Stimulated activated naive CD8-positive, alpha-beta T cell treated with anti-CD3 and anti-CD28 coated beads, Interleukin-15, amount 100 ng/mL, for 72 hours (primary cell): ENCODE data around the gene THG1L.

ENCODE experiments used
- ATAC-seq: fragments of 150-1000 bp; cut with Tn5 transposase; 2 replicates; pipeline ENCODE4 v1.10.0; 2021; ENCODE audit warnings: mild to moderate bottlenecking, moderate library complexity
- DNase-seq, 2 donors: peaks; one replicate each; pipeline ENCODE4 v3.0.0; 2021 to 2022
- H3K27ac Mint-ChIP-seq, 2 donors: one replicate each; pipeline ENCODE4 v1.8.0; 2022; ENCODE audit warnings: mild to moderate bottlenecking in 2 of 2, mixed read lengths in 2 of 2, moderate library complexity in 2 of 2
- H3K27me3 Mint-ChIP-seq: one replicate; pipeline ENCODE4 v1.8.0; 2022; ENCODE audit warnings: mixed read lengths
- H3K4me1 Mint-ChIP-seq: one replicate; pipeline ENCODE4 v1.8.0; 2022; ENCODE audit warnings: mild to moderate bottlenecking, mixed read lengths
- H3K4me3 Mint-ChIP-seq, 2 donors: one replicate each; pipeline ENCODE4 v1.8.0; 2022; ENCODE audit warnings: mild to moderate bottlenecking in 2 of 2, mixed read lengths in 2 of 2, moderate library complexity in 1 of 2
- H3K9me3 Mint-ChIP-seq, 2 donors: one replicate each; pipeline ENCODE4 v1.8.0; 2022; ENCODE audit warnings: mixed read lengths in 2 of 2

THG1L gene

GRCh38 chr5:157741131-157741530, 9.9 kb downstream of the THG1L start:
- no peak overlapping the region for H3K27ac Mint-ChIP-seq
- no peaks in the 10 kb centered on the region for H3K9me3 Mint-ChIP-seq
- H3K27me3 Mint-ChIP-seq, result no peaks in the 10 kb centered on the region
- no peak overlapping the region for H3K4me3 Mint-ChIP-seq
- H3K4me1 Mint-ChIP-seq, result peaks cover 26% of the 10 kb centered on the region
- DNase-seq (no peak), ATAC-seq (no peak)

- ATAC-seq, result peak; percentile 91
- H3K4me3 Mint-ChIP-seq, result peak within 1 kb of the TSS; percentile 81 to 97
- no peaks in the 10 kb centered on the region for H3K27me3 Mint-ChIP-seq
Observed at GRCh38 chr5:157743163-157744050, 12.2 kb downstream of the THG1L start, which contains the start of gene LSM11. TSS of gene LSM11 (plus strand) at chr5:157743712. CDS start at chr5:157743751, 39 bp downstream.

DNA sequence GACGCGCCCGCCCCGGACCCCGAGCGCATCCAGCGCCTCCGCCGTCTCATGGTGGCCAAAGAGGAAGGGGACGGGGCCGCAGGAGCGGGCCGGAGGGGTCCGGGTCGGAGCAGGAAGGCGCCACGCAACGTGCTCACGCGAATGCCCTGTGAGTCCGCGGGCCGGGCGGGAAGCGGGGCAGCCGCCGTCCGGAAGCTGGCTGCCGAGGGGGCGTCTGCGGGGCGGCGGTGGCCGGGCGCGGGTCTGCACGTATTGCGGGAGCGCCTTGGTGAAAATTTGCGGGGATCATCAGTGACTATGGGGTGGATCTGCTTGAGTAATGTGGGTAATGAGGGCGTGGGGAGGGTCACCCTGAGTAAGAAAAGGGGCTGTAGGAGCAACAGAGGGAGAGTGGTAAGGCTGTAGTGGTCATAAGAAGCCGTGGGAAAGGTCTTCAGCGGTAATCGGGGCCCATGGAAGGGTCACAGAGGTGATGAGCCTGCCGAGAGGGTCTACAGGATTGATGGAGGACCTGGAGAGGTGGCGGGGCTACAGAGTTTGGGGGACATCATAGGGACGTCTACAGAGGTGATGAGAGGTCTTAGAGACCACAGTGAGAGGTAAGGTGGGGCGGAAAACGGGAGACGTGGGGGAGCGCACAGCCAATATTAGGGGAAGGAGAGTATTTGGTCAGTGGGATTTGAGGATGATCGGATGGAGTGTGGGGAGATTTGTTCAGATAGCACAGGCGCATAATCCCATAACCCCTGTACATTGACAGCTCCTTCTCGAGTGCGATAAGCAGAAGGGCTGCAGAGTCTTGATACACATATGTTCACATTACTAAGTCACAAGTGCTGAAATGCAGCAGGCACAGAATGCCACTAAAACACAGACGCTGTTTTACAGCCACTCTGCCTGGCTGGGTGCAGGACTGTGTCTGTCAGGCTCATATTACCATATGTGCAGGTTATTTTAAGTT, 13.1 kb downstream of the THG1L start:
- H3K27ac Mint-ChIP-seq, result peak overlapping the region; percentile 77 to 93
- no peaks in the 10 kb centered on the region for H3K27me3 Mint-ChIP-seq
- H3K4me1 Mint-ChIP-seq, result peaks cover 52% of the 10 kb centered on the region
- no peaks in the 10 kb centered on the region for H3K9me3 Mint-ChIP-seq
- ATAC-seq (peak; percentile 55), DNase-seq (peak in 1 of 2 donors; percentile 40)
- peak overlapping the region; percentile 81 to 97 for H3K4me3 Mint-ChIP-seq

More at GRCh38 chr5:157743163-157744050, 12.2 kb downstream of the THG1L start, which contains the start of gene LSM11:
- Mint-ChIP-seq H3K27ac (peak within 1 kb of the TSS; percentile 77 to 93), H3K9me3 (no peaks in the 10 kb centered on the region), H3K4me1 (peaks cover 46% of the 10 kb centered on the region)
- DNase-seq, result peak; percentile 90 to 95

DNA sequence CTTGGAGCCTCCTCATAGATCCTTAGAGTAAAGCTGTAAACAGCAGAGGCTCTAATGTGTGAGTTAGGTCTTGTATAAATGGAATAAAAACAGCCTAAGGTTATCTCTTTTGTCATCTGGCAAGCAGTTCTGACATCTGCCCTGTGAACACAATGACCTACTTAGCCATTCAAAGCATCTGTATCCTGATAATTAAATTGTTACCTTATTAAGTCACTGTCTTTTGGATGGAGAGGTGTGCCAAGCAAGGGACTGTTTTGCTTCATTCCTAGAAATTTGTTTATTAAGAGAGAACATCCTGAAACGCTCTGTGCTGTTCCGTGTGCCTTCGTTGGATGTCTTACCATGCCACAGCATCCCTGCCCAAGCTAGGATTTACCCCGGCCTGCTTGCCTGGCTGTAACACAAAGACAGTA, 13.8 kb downstream of the THG1L start:
- Mint-ChIP-seq H3K27me3 (no peaks in the 10 kb centered on the region), H3K4me1 (peaks cover 60% of the 10 kb centered on the region), H3K9me3 (no peaks in the 10 kb centered on the region), H3K27ac (peak overlapping the region in 1 of 2 donors; percentile 53), H3K4me3 (peak overlapping the region; percentile 81 to 97)
- no peak for DNase-seq
- ATAC-seq, result no peak

GRCh38 chr5:157747173-157747740, 16.0 kb downstream of the THG1L start:
- Mint-ChIP-seq H3K4me1 (peaks cover 64% of the 10 kb centered on the region), H3K9me3 (no peaks in the 10 kb centered on the region), H3K4me3 (no peak overlapping the region), H3K27me3 (no peaks in the 10 kb centered on the region), H3K27ac (no peak overlapping the region)
- DNase-seq (no peak), ATAC-seq (no peak)

DNA sequence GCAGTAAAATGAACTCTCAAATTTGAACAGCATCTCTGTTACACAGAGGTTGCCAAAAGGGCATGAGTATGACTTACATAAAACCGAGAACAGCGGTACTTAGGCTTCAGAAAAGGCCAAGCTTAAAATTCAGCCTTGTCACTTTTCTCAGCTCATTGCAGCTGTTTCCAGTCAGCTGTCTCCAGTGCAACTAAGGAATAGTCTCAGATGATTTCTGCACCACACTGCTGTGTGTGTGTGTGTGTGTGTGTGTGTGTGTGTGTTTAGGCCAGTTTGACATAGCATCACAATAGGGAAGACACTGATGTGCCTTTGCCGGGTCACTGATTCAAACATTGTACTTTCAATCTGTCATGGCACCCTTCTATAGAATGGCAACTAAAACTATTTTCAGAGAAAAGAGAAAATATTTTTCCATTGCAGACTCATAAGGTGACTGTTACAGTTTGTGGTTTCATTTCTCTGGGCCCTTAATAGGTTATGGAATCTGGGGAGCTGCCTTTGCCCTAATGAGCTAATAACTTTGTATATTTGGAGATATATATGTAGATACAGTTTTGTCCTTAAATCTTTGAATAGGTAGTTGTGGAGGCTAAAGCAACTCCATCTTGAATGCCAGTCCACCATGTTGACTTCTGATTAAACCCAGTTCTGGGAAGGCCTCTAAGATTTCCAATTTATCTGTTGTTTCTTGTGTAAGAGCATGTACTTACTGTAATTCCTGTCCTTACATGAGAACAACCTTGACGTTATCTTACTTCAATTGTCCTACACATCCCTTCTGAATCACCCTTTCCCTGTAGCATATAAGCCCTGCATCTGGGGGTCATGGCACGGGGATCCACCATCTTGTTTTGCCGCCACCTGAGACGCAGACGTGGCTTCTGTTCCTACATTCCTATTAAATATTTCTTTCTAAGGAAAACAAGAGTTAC, 16.8 kb downstream of the THG1L start:
- H3K9me3 Mint-ChIP-seq, result no peaks in the 10 kb centered on the region
- DNase-seq (no peak), ATAC-seq (no peak)
- H3K27me3 Mint-ChIP-seq, result no peaks in the 10 kb centered on the region
- peaks cover 59% of the 10 kb centered on the region for H3K4me1 Mint-ChIP-seq
- no peak overlapping the region for H3K27ac Mint-ChIP-seq
- no peak overlapping the region for H3K4me3 Mint-ChIP-seq

GRCh38 chr5:157748760-157749461, 17.7 kb downstream of the THG1L start:
- no peaks in the 10 kb centered on the region for H3K9me3 Mint-ChIP-seq
- no peak overlapping the region for H3K27ac Mint-ChIP-seq
- ATAC-seq (no peak), DNase-seq (no peak)
- no peaks in the 10 kb centered on the region for H3K27me3 Mint-ChIP-seq
- H3K4me1 Mint-ChIP-seq, result peaks cover 55% of the 10 kb centered on the region
- H3K4me3 Mint-ChIP-seq, result no peak overlapping the region

GRCh38 chr5:157749462-157749799, 18.2 kb downstream of the THG1L start:
- H3K27ac Mint-ChIP-seq, result no peak overlapping the region
- no peaks in the 10 kb centered on the region for H3K27me3 Mint-ChIP-seq
- no peak for DNase-seq
- no peaks in the 10 kb centered on the region for H3K9me3 Mint-ChIP-seq
- no peak overlapping the region for H3K4me3 Mint-ChIP-seq
- H3K4me1 Mint-ChIP-seq, result peaks cover 52% of the 10 kb centered on the region
- no peak for ATAC-seq

DNA sequence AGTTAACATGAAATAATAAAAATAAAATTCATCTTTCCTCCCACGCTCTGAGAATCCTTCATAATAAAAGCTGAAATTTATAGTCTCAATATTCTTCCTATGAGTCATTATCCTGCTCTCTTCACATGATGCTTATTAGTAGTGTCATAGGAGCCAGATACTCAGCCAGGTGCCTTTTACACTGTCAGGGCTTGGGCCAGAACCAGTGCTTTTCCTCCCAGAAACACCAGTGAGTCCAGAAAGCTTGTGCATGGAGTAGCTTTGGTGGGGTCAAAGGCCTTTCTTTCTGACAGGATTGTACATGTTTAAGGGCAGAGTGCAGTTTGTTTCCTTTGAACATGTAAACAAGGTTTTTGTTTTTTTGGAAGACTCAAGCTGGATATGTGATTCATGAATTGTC, 19.1 kb downstream of the THG1L start:
- ATAC-seq (no peak), DNase-seq (no peak)
- H3K9me3 Mint-ChIP-seq, result no peaks in the 10 kb centered on the region
- no peak overlapping the region for H3K4me3 Mint-ChIP-seq
- H3K27ac Mint-ChIP-seq, result no peak overlapping the region
- H3K27me3 Mint-ChIP-seq, result no peaks in the 10 kb centered on the region
- H3K4me1 Mint-ChIP-seq, result peaks cover 44% of the 10 kb centered on the region

- no peak overlapping the region for H3K4me3 Mint-ChIP-seq
- H3K27me3 Mint-ChIP-seq, result no peaks in the 10 kb centered on the region
- H3K27ac Mint-ChIP-seq, result no peak overlapping the region
- no peak for ATAC-seq
- no peaks in the 10 kb centered on the region for H3K4me1 Mint-ChIP-seq
- no peak for DNase-seq
- no peaks in the 10 kb centered on the region for H3K9me3 Mint-ChIP-seq
Observed at GRCh38 chr5:157756122-157756521, 24.9 kb downstream of the THG1L start.

DNA sequence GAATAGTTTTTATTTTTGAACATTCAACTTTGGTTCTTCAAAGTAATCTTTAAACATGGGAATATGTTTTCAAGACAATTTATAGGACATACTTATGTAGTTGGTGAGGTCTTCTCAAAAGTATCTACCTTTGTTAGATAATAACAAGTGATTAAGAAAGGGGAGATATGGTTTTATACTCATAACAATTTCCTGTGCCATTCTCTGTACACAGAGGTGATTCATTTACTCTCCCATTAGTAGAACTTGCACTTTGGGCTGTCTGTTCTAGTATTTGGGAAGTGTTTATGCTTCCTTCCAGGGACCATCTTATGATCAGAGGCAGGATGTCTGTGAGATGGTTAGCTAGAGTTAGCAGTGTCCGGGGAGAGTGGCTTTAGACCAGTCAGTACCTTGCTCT, 27.5 kb downstream of the THG1L start:
- ATAC-seq, result no peak
- Mint-ChIP-seq H3K4me1 (no peaks in the 10 kb centered on the region), H3K4me3 (no peak overlapping the region), H3K27ac (no peak overlapping the region), H3K27me3 (no peaks in the 10 kb centered on the region), H3K9me3 (no peaks in the 10 kb centered on the region)
- no peak for DNase-seq

DNA sequence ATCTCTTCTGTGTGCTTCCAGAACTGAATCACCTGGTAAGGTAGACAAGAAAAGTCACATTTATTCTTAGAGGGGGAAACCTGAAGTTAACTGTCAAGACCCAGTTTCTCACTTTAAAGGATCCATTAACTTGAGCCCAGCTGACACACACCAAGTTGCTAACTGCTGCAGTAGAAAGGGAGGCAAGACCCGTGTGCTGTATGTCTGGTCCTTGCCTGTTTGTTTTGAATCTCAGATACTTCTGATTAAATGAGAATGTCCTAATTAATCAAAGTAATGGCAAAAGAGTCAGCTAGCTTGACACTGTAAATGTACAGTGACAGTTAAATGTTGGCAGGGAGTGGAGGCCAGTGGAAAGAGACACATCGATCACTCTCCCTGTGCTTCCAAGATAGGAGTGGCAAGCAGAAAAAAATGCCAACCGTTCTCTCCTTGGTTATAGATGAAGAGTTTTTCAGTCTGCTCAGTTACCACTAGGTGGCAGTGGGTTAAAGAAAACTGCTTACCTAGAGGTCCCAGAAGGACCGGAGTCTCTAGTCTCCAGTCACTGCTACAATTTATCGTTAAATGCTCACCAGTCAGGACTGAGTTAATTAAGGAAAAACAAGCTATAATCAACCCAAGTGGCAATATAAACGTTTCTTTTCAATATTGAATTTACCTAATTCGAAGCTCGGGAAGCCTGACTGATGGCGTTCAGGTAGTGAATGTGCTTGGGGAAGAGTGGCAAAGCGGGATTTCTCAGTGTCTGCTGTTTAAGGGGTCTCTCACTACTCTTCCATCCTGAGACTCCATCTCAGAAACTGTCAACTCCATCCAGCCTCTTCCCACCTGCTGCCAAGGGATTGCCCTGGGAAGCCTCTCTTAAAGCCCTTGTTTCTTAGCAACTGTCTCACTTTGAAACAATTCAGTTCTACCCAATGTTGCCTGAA, 30.7 kb downstream of the THG1L start:
- no peaks in the 10 kb centered on the region for H3K4me1 Mint-ChIP-seq

DNA sequence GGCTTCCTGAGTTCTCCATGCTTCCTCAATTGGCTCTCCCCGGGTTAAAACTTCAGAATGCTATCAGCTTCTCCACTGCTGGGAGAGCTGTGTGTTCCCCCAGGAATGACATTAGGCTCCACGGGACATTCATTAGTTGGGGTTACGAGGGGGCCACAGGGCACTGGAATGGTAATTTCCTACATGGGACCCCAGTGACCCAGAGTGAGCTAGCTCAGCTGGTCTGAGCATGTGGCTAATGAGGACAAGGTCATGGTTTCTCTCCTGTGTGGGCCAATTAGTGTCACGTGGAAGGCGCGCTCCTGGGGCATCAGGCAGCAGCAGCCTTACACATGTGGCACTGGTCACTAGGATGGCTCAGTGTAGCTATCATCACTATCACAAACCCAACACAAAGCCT, 33.3 kb downstream of the THG1L start:
- Mint-ChIP-seq H3K4me3 (no peak overlapping the region), H3K27me3 (no peaks in the 10 kb centered on the region), H3K9me3 (no peaks in the 10 kb centered on the region), H3K4me1 (no peaks in the 10 kb centered on the region), H3K27ac (no peak overlapping the region)
- DNase-seq, result no peak
- no peak for ATAC-seq

More for the DNA sequence above, 30.7 kb downstream of the THG1L start:
- H3K9me3 Mint-ChIP-seq, result no peaks in the 10 kb centered on the region
- H3K4me3 Mint-ChIP-seq, result no peak overlapping the region
- no peaks in the 10 kb centered on the region for H3K27me3 Mint-ChIP-seq
- ATAC-seq (peak; percentile 87), DNase-seq (peak; percentile 17 to 20)
- no peak overlapping the region for H3K27ac Mint-ChIP-seq
